GM10847 (cell line): Measurements from ENCODE around the gene BRD3OS.

Source experiments
- POLR2A ChIP-seq: IDR thresholded peaks from 2 replicates; pipeline ENCODE4 v1.6.1; 2011; ENCODE audit not compliant: insufficient read length; ENCODE audit errors: extremely low read depth

BRD3OS gene

GRCh38 chr9:133986061-133986460 is 39.2 kb upstream of the BRD3OS start:
- no peak for TF ChIP-seq POLR2A

GRCh38 chr9:133986774-133987445 is 38.4 kb upstream of the BRD3OS start:
- TF ChIP-seq POLR2A, result no peak

GRCh38 chr9:133987446-133987788 is 37.9 kb upstream of the BRD3OS start:
- no peak for TF ChIP-seq POLR2A

GRCh38 chr9:133987946-133988665 is 37.2 kb upstream of the BRD3OS start:
- TF ChIP-seq POLR2A, result no peak

DNA sequence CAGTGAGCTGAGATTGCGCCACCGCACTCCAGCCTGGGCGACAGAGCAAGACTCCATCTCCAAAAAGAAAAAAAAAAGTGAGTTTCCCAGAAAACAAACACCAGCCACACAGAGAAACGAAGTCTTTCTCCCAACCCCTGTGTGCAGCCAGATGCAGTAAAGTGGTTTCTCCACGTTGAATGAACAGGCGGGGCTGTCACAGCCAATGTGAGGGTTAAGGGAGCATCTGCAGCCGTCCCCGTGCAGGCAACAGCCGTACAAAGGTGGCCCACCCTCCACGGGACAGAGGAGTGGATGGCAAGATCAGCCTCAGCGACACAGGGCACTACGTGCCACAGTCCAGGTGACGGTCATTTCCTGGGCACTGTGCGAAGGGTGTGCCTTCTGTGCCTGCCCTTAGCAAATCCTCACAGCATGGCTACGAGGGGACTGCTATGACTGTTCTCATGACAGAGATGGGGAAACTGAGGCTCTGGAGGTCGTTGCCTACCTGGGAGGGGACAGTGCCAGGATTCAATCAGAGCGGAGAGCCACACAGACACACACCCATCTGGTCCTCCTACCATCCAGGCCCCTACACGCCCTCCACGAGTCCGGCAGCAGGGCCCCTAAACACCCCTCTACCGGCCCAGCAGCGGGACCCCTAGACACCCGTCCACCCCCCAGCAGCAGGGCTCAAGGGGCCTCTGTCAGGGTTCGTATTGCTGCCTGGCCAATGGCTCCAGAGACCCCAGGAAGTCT is 35.5 kb upstream of the BRD3OS start:
- TF ChIP-seq POLR2A, result no peak

GRCh38 chr9:133990366-133991213 is 34.7 kb upstream of the BRD3OS start:
- no peak for TF ChIP-seq POLR2A

DNA sequence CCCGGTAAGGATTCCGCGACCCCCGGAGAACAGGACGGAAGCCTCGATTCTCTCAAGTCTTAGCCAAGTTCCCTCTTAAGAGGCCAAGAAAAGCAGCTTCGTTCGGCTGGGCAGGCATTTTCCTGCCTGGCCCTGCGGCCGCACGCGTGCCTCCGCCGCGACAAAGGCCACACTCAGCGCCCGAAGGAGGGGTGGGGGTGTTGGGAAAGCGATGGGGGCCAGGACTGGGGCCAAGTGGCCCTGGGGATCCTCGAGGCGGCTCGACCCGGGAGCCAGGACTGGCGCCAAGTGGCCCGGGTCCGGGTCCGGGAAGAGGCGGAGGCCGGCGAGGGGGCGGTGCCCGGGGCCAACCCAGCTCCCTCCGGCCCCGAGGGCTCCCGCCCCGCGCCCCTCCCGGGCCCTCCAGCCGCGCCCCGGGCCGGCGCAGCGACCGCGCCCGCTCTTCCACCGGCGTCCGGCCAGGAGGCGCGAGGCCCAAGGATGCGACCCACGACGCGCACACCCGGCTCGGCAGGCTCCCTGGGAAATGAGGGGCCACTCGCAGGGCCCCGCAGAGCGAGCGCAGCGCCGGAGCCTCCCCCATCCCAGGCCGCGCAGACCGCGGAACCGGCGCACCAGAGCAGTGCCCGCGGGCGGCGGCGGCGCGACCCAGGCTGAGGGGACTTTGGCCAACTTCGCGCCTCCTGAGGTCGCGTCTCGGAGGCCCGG is 33.9 kb upstream of the BRD3OS start:
- no peak for TF ChIP-seq POLR2A

- TF ChIP-seq POLR2A, result peak; percentile 58
These were observed 33.1 kb upstream of the BRD3OS start, which contains the start of gene VAV2 for GRCh38 chr9:133991964-133992779. Gene VAV2, minus strand, starts transcription at chr9:133992324. Its CDS starts 46 bp downstream, at chr9:133992278.

DNA sequence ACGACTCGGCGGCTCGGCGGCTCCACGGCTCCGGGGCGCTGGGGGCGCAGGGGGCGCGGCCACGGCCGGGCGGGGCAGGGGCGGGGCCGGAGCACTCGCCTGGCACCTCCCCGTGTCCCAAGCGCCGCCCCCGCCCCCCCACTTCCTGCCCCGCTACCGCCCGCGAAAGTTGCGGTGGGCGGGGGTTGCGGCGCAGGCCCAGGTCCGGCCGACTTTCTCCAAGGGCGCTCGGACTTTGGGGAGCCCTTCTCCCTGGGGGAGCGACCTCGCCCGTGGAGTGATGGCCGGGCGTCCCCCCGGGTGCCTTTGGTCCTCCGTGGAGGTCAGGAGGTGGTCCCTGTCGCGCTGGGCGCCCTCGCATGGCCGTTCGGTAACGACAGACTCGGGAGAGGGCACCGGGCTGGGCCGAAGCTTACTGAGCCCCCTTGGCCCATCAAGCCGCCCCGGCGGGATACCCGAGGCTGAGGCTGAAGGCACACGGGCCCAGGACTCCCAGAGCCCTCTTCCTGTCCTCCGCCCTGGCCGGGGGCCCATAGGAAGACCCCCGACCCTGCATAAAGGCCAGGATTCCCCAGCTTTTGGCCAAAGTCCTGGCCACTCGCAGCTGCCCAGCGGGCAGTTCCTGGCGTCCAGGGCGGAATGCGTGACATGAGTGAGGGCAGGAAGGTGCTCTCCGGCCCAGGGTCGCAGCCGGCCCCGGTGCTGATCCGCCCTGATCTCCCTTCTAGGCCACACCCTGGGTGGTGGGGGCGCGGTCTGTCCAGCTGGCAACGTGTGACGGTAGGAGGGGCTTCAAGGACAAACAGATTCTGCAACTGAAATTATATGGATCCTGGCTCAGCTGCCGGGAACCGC is 32.3 kb upstream of the BRD3OS start:
- TF ChIP-seq POLR2A, result no peak

GRCh38 chr9:133993635-133994253 is 31.5 kb upstream of the BRD3OS start:
- no peak for TF ChIP-seq POLR2A

DNA sequence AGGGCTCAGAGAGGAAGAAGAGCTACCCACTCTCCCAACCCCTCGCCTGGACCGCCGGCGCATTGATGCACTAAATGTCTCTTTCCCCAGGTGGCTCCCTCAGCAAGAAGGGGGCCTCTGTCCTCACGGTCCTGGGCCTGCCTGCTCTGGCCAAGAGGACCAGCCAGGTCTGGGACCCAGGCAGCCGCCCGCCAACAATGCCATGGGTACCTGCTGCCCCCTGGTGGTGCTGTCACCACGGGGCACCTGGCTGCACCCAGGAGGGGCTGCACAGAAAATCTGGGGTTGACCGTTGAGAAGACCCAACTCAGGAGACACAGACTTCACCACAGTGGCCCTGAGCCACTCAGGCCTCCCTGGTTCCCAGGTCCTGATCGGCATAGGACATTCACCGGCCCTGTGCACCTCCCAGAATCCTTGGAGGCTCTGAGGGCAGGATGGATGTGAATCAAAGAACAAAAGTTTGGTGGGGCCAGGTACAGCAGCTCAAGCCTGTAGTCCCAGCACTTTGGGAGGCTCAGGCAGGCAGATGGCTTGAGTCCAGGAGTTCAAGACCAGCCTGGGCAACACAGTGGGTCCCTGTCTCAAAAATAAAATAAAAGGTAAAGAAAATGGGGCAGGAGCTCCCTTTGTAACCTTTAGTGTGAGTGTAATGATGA is 30.8 kb upstream of the BRD3OS start:
- no peak for TF ChIP-seq POLR2A
